GM19099 (cell line): ENCODE results near the gene CEND1.
A peak's percentile ranks its signal among the peaks of the same experiment; 100 is the strongest.

ENCODE experiments used
- POLR2A ChIP-seq: IDR thresholded peaks from 3 replicates; pipeline ENCODE4 v1.6.1; 2011; ENCODE audit warnings: low read depth; ENCODE audit not compliant: insufficient read length; ENCODE audit errors: extremely low read depth

CEND1 gene

GRCh38 chr11:795634-796564 lies 6.0 kb upstream of the CEND1 start:
- peak; percentile 51 for TF ChIP-seq POLR2A

GRCh38 chr11:794766-795633 lies 5.1 kb upstream of the CEND1 start:
- TF ChIP-seq POLR2A = no peak

- no peak for TF ChIP-seq POLR2A
Observed at GRCh38 chr11:794013-794765, 4.3 kb upstream of the CEND1 start.

GRCh38 chr11:793556-793955 lies 3.7 kb upstream of the CEND1 start:
- no peak for TF ChIP-seq POLR2A

GRCh38 chr11:792873-793272 lies 3.0 kb upstream of the CEND1 start:
- TF ChIP-seq POLR2A = no peak

GRCh38 chr11:792535-792821 lies 2.6 kb upstream of the CEND1 start:
- no peak for TF ChIP-seq POLR2A

GRCh38 chr11:791658-792534 lies 2.0 kb upstream of the CEND1 start:
- no peak for TF ChIP-seq POLR2A

GRCh38 chr11:790721-791564 lies 1.1 kb upstream of the CEND1 start:
- TF ChIP-seq POLR2A = no peak

- TF ChIP-seq POLR2A = no peak
Observed at GRCh38 chr11:788953-789940, 643 bp downstream of the CEND1 start.

GRCh38 chr11:788009-788640 lies 1.8 kb downstream of the CEND1 start:
- TF ChIP-seq POLR2A = no peak

GRCh38 chr11:787084-787675 lies 2.7 kb downstream of the CEND1 start:
- no peak for TF ChIP-seq POLR2A
